Smooth muscle cell (in vitro differentiated cells): ENCODE data around the gene DAAM2. TPM values are rescaled to one million over a fixed set of nuclear protein-coding genes. Genes with fewer than 3 reads are reported as not detected.
A peak's percentile ranks its signal among the peaks of the same experiment; 100 is the strongest.

Experiments used
- DNase-seq: peaks from one replicate; lab custom pipeline; 2025; ENCODE audit not compliant: unreplicated experiment; lab: John Stamatoyannopoulos, UW
- H2AFZ ChIP-seq: fragments of 200-600 bp; sonication (generic); 2 replicates; pipeline ENCODE4 v1.6.0; 2016; ENCODE audit warnings: antibody characterized with exemption, low read depth, mild to moderate bottlenecking
- H3F3A ChIP-seq: fragments of 200-600 bp; sonication (generic); 2 replicates; pipeline ENCODE4 v1.6.0; 2017; ENCODE audit warnings: antibody characterized with exemption, low read depth
- H3K27ac ChIP-seq: fragments of 200-600 bp; sonication (generic); 2 replicates; pipeline ENCODE4 v1.5.1; 2016; ENCODE audit warnings: low read depth, mild to moderate bottlenecking
- H3K27me3 ChIP-seq: fragments of 200-600 bp; sonication (generic); 2 replicates; pipeline ENCODE4 v1.6.1; 2016; ENCODE audit warnings: low read depth, mild to moderate bottlenecking
- H3K36me3 ChIP-seq: fragments of 200-600 bp; sonication (generic); 2 replicates; pipeline ENCODE4 v1.5.1; 2016; ENCODE audit warnings: low read depth
- H3K4me1 ChIP-seq: fragments of 200-600 bp; sonication (generic); 2 replicates; pipeline ENCODE4 v1.5.1; 2016; ENCODE audit warnings: low read depth
- H3K4me2 ChIP-seq: fragments of 200-600 bp; sonication (generic); 2 replicates; pipeline ENCODE4 v1.6.0; 2016; ENCODE audit warnings: mild to moderate bottlenecking
- H3K4me3 ChIP-seq: fragments of 200-600 bp; sonication (generic); 2 replicates; pipeline ENCODE4 v1.5.1; 2016; ENCODE audit warnings: mild to moderate bottlenecking
- H3K79me2 ChIP-seq: fragments of 200-600 bp; sonication (generic); 2 replicates; pipeline ENCODE4 v1.6.0; 2016; ENCODE audit warnings: low read depth, mild to moderate bottlenecking
- H3K9ac ChIP-seq: fragments of 200-600 bp; sonication (generic); 2 replicates; pipeline ENCODE4 v1.6.0; 2016; ENCODE audit warnings: low read depth
- H3K9me3 ChIP-seq: fragments of 200-600 bp; sonication (generic); replicated peaks from 2 replicates; pipeline ENCODE4 v1.5.1; 2016; ENCODE audit warnings: low read depth
- H4K20me1 ChIP-seq: fragments of 200-600 bp; sonication (generic); 2 replicates; pipeline ENCODE4 v1.6.0; 2016; ENCODE audit warnings: low read depth
- CTCF ChIP-seq: fragments of 200-600 bp; sonication (generic); IDR thresholded peaks from 2 replicates; pipeline ENCODE4 v1.5.1; 2017; ENCODE audit warnings: borderline replicate concordance, mild to moderate bottlenecking, antibody characterized with exemption; ENCODE audit not compliant: insufficient read depth, poor library complexity, severe bottlenecking
- WGBS: methylation state at CpG from one replicate; pipeline ENCODE4 v1.1.7; 2016; ENCODE audit warnings: low lambda C conversion rate; 5-methylcytosine and 5-hydroxymethylcytosine counted together
- polyA plus RNA-seq: library from polyadenylated mRNA; unstranded; fragments of >200 nt; fragmentation: Nextera tagmentation; extraction: Ambion mirVana; gene quantifications from 2 replicates; pipeline ENCODE4 v1.2.1, GENCODE V29; 2016
- total RNA-seq: library from RNA; depleted of rRNA; stranded (reverse); fragments of >200 nt; gene quantifications from 2 replicates; pipeline ENCODE4 v1.2.3, GENCODE V29; 2014

Gene DAAM2
- total and polyA plus RNA-seq, 2 experiments from 2014 or later, result 26.5 to 29.8 TPM

DNA sequence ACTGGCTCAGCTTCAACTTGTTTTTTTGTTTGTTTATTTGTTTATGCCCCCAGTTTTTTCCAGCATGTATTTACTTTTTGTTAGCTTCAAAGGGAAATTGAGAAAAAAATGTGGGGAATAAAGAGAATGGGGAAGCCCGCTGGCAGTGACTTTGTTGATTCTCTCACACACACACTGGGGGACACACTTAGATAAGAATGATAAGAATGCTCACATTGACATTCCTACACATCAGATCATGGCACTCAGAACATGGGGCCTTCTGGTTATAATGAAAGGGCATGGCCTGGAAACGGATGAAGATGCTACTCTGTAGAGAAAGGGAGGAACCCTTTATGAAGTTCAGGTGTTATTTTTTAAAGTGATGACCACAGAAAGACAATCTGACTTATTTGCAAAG is 15.6 kb upstream of the DAAM2 start:
- peaks cover 18% of the 10 kb centered on the region for H3F3A ChIP-seq
- H3K79me2 ChIP-seq, result no peaks in the 10 kb centered on the region
- no peak for DNase-seq
- peak overlapping the region; percentile 50 for H3K4me2 ChIP-seq
- no peaks in the 10 kb centered on the region for H4K20me1 ChIP-seq
- H3K4me3 ChIP-seq, result no peak overlapping the region
- H3K9me3 ChIP-seq, result no peaks in the 10 kb centered on the region
- H3K27me3 ChIP-seq, result no peaks in the 10 kb centered on the region
- no peaks in the 10 kb centered on the region for H3K36me3 ChIP-seq
- no peak overlapping the region for H3K9ac ChIP-seq
- H3K4me1 ChIP-seq, result peaks cover 22% of the 10 kb centered on the region
- no peak overlapping the region for H3K27ac ChIP-seq
- no peak for TF ChIP-seq CTCF
- 66% methylated on average over 2 of the region's 2 CpGs for WGBS
- H2AFZ ChIP-seq, result no peak overlapping the region

GRCh38 chr6:39777218-39777617 is 15.0 kb upstream of the DAAM2 start:
- no peak for TF ChIP-seq CTCF
- WGBS, result 15% methylated on average over 10 of the region's 10 CpGs
- peak overlapping the region; percentile 2 for H2AFZ ChIP-seq
- H3K4me2 ChIP-seq, result peak overlapping the region; percentile 50
- H3K27ac ChIP-seq, result peak overlapping the region; percentile 45
- no peaks in the 10 kb centered on the region for H4K20me1 ChIP-seq
- no peak overlapping the region for H3K4me3 ChIP-seq
- no peaks in the 10 kb centered on the region for H3K36me3 ChIP-seq
- peaks cover 22% of the 10 kb centered on the region for H3K4me1 ChIP-seq
- H3K9ac ChIP-seq, result no peak overlapping the region
- H3K9me3 ChIP-seq, result no peaks in the 10 kb centered on the region
- H3K27me3 ChIP-seq, result no peaks in the 10 kb centered on the region
- no peaks in the 10 kb centered on the region for H3K79me2 ChIP-seq
- DNase-seq, result no peak
- peaks cover 18% of the 10 kb centered on the region for H3F3A ChIP-seq

GRCh38 chr6:39777661-39778060 is 14.5 kb upstream of the DAAM2 start:
- peaks cover 22% of the 10 kb centered on the region for H3K4me1 ChIP-seq
- H3K79me2 ChIP-seq, result no peaks in the 10 kb centered on the region
- H3K4me2 ChIP-seq, result peak overlapping the region; percentile 50
- no peaks in the 10 kb centered on the region for H3K36me3 ChIP-seq
- WGBS, result 96% methylated on average over 4 of the region's 4 CpGs
- no peak overlapping the region for H3K4me3 ChIP-seq
- H3K27me3 ChIP-seq, result no peaks in the 10 kb centered on the region
- no peaks in the 10 kb centered on the region for H4K20me1 ChIP-seq
- no peaks in the 10 kb centered on the region for H3K9me3 ChIP-seq
- H3F3A ChIP-seq, result peaks cover 18% of the 10 kb centered on the region
- H3K27ac ChIP-seq, result peak overlapping the region; percentile 45
- H2AFZ ChIP-seq, result peak overlapping the region; percentile 2
- no peak overlapping the region for H3K9ac ChIP-seq
- TF ChIP-seq CTCF, result no peak
- no peak for DNase-seq

GRCh38 chr6:39778581-39779255 is 13.5 kb upstream of the DAAM2 start:
- WGBS, result 28% methylated on average over 2 of the region's 2 CpGs
- DNase-seq, result no peak
- peak overlapping the region; percentile 44 for H3K27ac ChIP-seq

More at GRCh38 chr6:39778581-39779255, 13.5 kb upstream of the DAAM2 start:
- Histone ChIP-seq H3K4me1 (peaks cover 22% of the 10 kb centered on the region), H2AFZ (no peak overlapping the region), H3K4me3 (no peak overlapping the region), H3K9ac (no peak overlapping the region), H3F3A (peaks cover 11% of the 10 kb centered on the region), H4K20me1 (no peaks in the 10 kb centered on the region), H3K79me2 (no peaks in the 10 kb centered on the region), H3K9me3 (no peaks in the 10 kb centered on the region), H3K27me3 (no peaks in the 10 kb centered on the region), H3K36me3 (no peaks in the 10 kb centered on the region), H3K4me2 (peak overlapping the region; percentile 49)
- no peak for TF ChIP-seq CTCF
